Lower leg skin (tissue), 3 donors: ENCODE measurements around the gene TBPL1.

Experiments used
- CTCF ChIP-seq, 3 donors: fragments of 450-650 bp; IDR thresholded peaks; one replicate each; pipeline ENCODE4 v1.5.1; 2016; ENCODE audit warnings: antibody characterized with exemption in 3 of 3, mild to moderate bottlenecking in 3 of 3, moderate library complexity in 2 of 3
- POLR2A ChIP-seq, 2 donors: fragments of 450-650 bp; IDR thresholded peaks; one replicate each; pipeline ENCODE4 v1.6.1; 2016 to 2017; ENCODE audit warnings: antibody characterized with exemption in 2 of 2, mild to moderate bottlenecking in 1 of 2, moderate library complexity in 1 of 2

GRCh38 chr6:133923938-133924593 lies 29.0 kb upstream of the TBPL1 start:
- TF ChIP-seq CTCF (IDR thresholded peaks at IDR 0.05), result peak in 1 of 3 donors; percentile 27
- TF ChIP-seq POLR2A (IDR thresholded peaks at IDR 0.05), result no peak
